VCaP (cell line): ENCODE data around the gene RAD51B.
"Not testable (repeated sequence)": the region's sequence is repeated elsewhere in the genome, so short reads cannot be mapped to it uniquely, and the experiment has no call there.

Source experiments
- H3K27ac ChIP-seq: fragments of 450-650 bp; 2 replicates; pipeline ENCODE4 v1.5.1; 2017
- CTCF ChIP-seq: fragments of 450-650 bp; conservative IDR thresholded peaks from 2 replicates; pipeline ENCODE4 v1.5.1; 2017; ENCODE audit warnings: mild to moderate bottlenecking, moderate library complexity

The RAD51B gene

GRCh38 chr14:68424443-68425172 is 605.0 kb downstream of the RAD51B start:
- H3K27ac ChIP-seq = no peak overlapping the region
- TF ChIP-seq CTCF = no peak

GRCh38 chr14:68426661-68427549 is 607.3 kb downstream of the RAD51B start:
- TF ChIP-seq CTCF = no peak
- no peak overlapping the region for H3K27ac ChIP-seq

GRCh38 chr14:68427550-68427890 is 607.9 kb downstream of the RAD51B start:
- no peak overlapping the region for H3K27ac ChIP-seq
- no peak for TF ChIP-seq CTCF

DNA sequence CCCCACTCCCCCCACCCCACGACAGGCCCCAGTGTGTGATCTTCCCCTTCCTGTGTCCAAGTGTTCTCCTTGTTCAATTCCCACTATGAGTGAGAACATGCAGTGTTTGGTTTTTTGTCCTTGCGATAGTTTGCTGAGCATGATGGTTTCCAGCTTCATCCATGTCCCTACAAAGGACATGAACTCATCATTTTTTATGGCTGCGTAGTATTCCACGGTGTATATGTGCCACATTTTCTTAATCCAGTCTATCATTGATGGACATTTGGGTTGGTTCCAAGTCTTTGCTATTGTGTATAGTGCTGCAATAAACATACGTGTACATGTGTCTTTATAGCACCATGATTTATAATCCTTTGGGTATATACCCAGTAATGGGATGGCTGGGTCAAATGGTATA is 609.3 kb downstream of the RAD51B start:
- H3K27ac ChIP-seq = not testable (repeated sequence)

- H3K27ac ChIP-seq = not testable (repeated sequence)
These were observed 614.6 kb downstream of the RAD51B start for GRCh38 chr14:68434173-68434572.

DNA sequence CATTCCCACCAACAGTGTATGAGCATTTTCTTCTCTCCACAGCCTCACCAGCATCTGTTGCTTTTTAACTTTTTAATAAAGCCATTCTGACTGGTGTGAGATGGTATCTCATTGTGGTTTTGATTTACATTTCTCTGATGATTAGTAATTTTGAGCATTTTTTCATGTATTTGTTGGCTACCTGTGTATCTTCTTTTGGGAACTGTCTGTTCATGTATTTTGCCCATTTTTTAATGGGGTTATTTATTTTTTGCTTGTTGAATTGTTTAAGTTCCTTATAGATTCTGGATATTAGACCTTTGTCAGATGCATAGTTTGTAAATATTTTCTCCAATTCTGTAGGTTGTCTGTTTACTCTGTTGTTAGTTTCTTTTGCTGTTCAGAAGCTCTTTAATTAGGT is 616.1 kb downstream of the RAD51B start:
- H3K27ac ChIP-seq = not testable (repeated sequence)

DNA sequence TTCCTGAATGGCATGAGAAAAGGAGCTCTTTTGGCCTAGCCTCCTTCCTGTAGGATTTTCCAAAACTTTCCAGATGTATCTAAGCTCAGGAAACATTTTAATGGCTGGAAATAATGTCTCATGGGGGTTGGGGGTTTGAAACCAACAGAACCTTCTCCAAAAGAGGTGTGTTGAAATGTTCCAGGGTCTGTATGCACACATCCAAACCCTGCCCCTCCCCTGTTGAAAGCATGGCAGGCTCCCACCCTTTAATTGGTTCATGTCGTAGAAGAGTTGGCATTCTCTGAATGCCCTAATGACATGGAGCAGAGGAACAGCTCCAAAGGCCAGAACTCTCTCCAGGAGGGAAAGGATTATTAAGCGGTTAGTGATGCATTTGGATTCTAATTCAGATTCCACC is 620.1 kb downstream of the RAD51B start:
- TF ChIP-seq CTCF = no peak
- no peak overlapping the region for H3K27ac ChIP-seq

DNA sequence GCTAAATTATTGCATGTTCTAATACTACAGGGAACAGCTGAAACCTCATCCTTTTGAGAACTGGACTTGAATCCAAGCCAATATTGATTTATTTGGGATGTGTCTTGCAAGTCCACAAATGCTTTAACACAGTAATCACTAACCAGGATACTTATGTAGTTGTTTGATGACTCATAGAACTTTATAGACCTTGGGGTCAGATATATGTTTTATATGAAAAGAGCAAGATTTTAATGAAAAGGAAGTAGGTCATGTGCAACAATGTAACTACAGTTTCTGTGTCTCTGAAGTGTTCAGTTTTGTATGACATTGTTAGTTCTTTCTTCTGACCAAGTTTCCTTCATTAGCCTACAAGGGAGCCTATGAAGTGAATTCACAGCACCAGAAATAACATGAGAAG is 621.2 kb downstream of the RAD51B start:
- TF ChIP-seq CTCF = no peak
- H3K27ac ChIP-seq = no peak overlapping the region

- TF ChIP-seq CTCF = no peak
- no peak overlapping the region for H3K27ac ChIP-seq
These were observed 622.0 kb downstream of the RAD51B start for GRCh38 chr14:68441542-68441941.
